ENCODE data around the gene SIPA1L2.

SIPA1L2 gene

DNA sequence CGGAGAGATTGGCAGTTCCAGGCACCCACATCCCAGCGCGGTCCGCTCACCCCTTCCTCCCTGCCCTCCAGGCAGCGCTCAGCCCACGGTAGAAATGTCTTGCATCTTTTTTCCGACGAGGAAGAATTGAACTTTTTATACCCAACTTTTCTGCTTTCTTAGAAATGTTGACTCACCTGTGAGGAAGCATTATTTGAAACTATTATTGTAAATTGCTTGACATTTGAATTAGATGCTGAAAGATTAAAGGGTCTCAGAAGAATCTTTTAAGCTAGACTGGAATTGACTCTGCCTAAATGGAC is 912 bp upstream of the SIPA1L2 start:
- H3K36me3 ChIP-seq (ENCODE audit: insufficient read depth, low read length), result no peaks in the 10 kb centered on the region
- H3F3A ChIP-seq (ENCODE audit: insufficient read depth, low read length), result no peaks in the 10 kb centered on the region
- H3K9me3 ChIP-seq (ENCODE audit: low read length), result no peaks in the 10 kb centered on the region
- H3K9me2 ChIP-seq (ENCODE audit: low read depth, low read length), result no peaks in the 10 kb centered on the region
- TF ChIP-seq, protein P1, sequence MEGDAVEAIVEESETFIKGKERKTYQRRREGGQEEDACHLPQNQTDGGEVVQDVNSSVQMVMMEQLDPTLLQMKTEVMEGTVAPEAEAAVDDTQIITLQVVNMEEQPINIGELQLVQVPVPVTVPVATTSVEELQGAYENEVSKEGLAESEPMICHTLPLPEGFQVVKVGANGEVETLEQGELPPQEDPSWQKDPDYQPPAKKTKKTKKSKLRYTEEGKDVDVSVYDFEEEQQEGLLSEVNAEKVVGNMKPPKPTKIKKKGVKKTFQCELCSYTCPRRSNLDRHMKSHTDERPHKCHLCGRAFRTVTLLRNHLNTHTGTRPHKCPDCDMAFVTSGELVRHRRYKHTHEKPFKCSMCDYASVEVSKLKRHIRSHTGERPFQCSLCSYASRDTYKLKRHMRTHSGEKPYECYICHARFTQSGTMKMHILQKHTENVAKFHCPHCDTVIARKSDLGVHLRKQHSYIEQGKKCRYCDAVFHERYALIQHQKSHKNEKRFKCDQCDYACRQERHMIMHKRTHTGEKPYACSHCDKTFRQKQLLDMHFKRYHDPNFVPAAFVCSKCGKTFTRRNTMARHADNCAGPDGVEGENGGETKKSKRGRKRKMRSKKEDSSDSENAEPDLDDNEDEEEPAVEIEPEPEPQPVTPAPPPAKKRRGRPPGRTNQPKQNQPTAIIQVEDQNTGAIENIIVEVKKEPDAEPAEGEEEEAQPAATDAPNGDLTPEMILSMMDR (IDR thresholded peaks at IDR 0.05; ENCODE audit: low read length), result no peak
- TF ChIP-seq EZH2 (IDR thresholded peaks at IDR 0.05; ENCODE audit: borderline replicate concordance, low read length), result no peak
- H3K79me2 ChIP-seq (ENCODE audit: insufficient read depth, low read length), result no peaks in the 10 kb centered on the region
- H2AFZ ChIP-seq (ENCODE audit: low read length), result no peak overlapping the region
- H3K4me1 ChIP-seq (ENCODE audit: insufficient read depth, low read length, severe bottlenecking), result no peaks in the 10 kb centered on the region
- H3K9ac ChIP-seq (ENCODE audit: low read length), result no peak overlapping the region
- no peak overlapping the region for H3K27ac ChIP-seq (ENCODE audit: low read depth, low read length, poor library complexity, severe bottlenecking)
- H3K27me3 ChIP-seq (ENCODE audit: insufficient read depth, low read length), result no peaks in the 10 kb centered on the region
- H3K4me3 ChIP-seq (ENCODE audit: low read depth, low read length, poor library complexity, severe bottlenecking), result no peak overlapping the region
- no peak overlapping the region for H3K4me2 ChIP-seq (ENCODE audit: low read length)
- H4K20me1 ChIP-seq (ENCODE audit: insufficient read depth, low read length), result no peaks in the 10 kb centered on the region

DNA sequence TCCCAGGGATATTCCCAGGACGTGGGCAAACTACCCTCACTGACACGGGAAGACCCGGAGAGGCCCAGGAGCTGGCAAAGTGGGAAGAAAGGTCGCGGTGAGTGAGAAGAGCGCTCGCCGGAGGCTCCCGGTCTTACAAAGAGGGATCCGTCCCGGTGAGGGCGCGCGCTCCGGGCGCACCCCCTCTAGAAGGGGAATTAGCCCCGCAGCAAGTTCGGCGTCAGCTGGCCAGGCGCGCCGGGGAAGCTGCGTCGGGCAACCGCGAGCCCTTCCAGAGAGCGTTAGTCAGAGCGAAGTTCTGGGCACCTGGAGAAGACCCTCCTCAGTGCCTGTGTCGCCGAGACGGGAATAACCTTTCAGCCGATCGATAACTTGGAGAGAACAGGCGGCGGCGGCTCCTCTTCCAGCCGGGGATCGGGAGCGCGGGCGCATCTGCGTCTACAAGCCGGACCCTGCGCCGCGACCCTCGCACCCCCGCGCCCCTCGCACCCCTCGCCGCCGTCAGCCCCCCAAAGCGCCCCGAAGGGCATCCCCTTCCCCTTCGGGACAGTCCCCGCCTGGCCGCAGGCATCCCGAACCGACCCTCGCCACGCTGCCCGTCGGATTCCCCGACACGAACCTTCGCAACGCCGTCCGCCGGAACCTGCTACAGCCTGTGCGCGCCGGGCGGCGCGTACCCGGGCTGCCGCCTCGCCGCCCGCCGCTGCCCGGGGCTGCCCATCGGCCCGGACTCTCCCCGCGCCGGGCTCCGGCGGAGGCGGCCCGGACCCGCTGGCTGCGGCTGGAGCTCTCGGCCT is 485 bp downstream of the SIPA1L2 start:
- Histone ChIP-seq H4K20me1 (ENCODE audit: insufficient read depth, low read length) (no peaks in the 10 kb centered on the region), H3K36me3 (ENCODE audit: insufficient read depth, low read length) (no peaks in the 10 kb centered on the region), H3K9ac (ENCODE audit: low read length) (no peak overlapping the region), H3K4me2 (ENCODE audit: low read length) (no peak overlapping the region), H3K27ac (ENCODE audit: low read depth, low read length, poor library complexity, severe bottlenecking) (no peak overlapping the region), H3K9me3 (ENCODE audit: low read length) (no peaks in the 10 kb centered on the region), H2AFZ (ENCODE audit: low read length) (no peak overlapping the region), H3K4me3 (ENCODE audit: low read depth, low read length, poor library complexity, severe bottlenecking) (no peak overlapping the region), H3F3A (ENCODE audit: insufficient read depth, low read length) (no peaks in the 10 kb centered on the region), H3K79me2 (ENCODE audit: insufficient read depth, low read length) (no peaks in the 10 kb centered on the region), H3K4me1 (ENCODE audit: insufficient read depth, low read length, severe bottlenecking) (no peaks in the 10 kb centered on the region), H3K27me3 (ENCODE audit: insufficient read depth, low read length) (no peaks in the 10 kb centered on the region), H3K9me2 (ENCODE audit: low read depth, low read length) (no peaks in the 10 kb centered on the region)
- TF ChIP-seq EZH2 (IDR thresholded peaks at IDR 0.05; ENCODE audit: borderline replicate concordance, low read length), result no peak
- TF ChIP-seq, protein P1 (IDR thresholded peaks at IDR 0.05; ENCODE audit: low read length), result no peak

GRCh38 chr1:232628335-232629249 is 1.3 kb downstream of the SIPA1L2 start:
- no peaks in the 10 kb centered on the region for H3K79me2 ChIP-seq (ENCODE audit: insufficient read depth, low read length)
- H3K27me3 ChIP-seq (ENCODE audit: insufficient read depth, low read length), result no peaks in the 10 kb centered on the region
- TF ChIP-seq, protein P1 (IDR thresholded peaks at IDR 0.05; ENCODE audit: low read length), result no peak
- TF ChIP-seq EZH2 (IDR thresholded peaks at IDR 0.05; ENCODE audit: borderline replicate concordance, low read length), result no peak
- H3K27ac ChIP-seq (ENCODE audit: low read depth, low read length, poor library complexity, severe bottlenecking), result no peak overlapping the region
- no peaks in the 10 kb centered on the region for H3K9me3 ChIP-seq (ENCODE audit: low read length)
- H2AFZ ChIP-seq (ENCODE audit: low read length), result no peak overlapping the region
- no peaks in the 10 kb centered on the region for H3K9me2 ChIP-seq (ENCODE audit: low read depth, low read length)
- no peaks in the 10 kb centered on the region for H3F3A ChIP-seq (ENCODE audit: insufficient read depth, low read length)
- H3K9ac ChIP-seq (ENCODE audit: low read length), result no peak overlapping the region
- H3K36me3 ChIP-seq (ENCODE audit: insufficient read depth, low read length), result no peaks in the 10 kb centered on the region
- H4K20me1 ChIP-seq (ENCODE audit: insufficient read depth, low read length), result no peaks in the 10 kb centered on the region
- no peaks in the 10 kb centered on the region for H3K4me1 ChIP-seq (ENCODE audit: insufficient read depth, low read length, severe bottlenecking)
- no peak overlapping the region for H3K4me2 ChIP-seq (ENCODE audit: low read length)
- H3K4me3 ChIP-seq (ENCODE audit: low read depth, low read length, poor library complexity, severe bottlenecking), result no peak overlapping the region

Measured in OCI-LY1 (cell line).